ENCODE results near the gene ITPK1.

GRCh38 chr14:93045211-93045674, 70.5 kb downstream of the ITPK1 start:
- TF ChIP-seq CTCF (IDR thresholded peaks at IDR 0.05) (no peak), POLR2AphosphoS5 (IDR thresholded peaks at IDR 0.05) (no peak), POLR2A (IDR thresholded peaks at IDR 0.05) (no peak)

Data from prostate gland (tissue), 2 donors.